KOPT-K1 (cell line): ENCODE measurements around the gene SFXN5.

Source experiments
- H3K27ac ChIP-seq: fragments of 200-600 bp; sonication (generic); 2 replicates; pipeline ENCODE4 v1.5.1; 2016; ENCODE audit warnings: antibody characterized with exemption, mild to moderate bottlenecking, low read depth, low read length; ENCODE audit not compliant: poor library complexity, severe bottlenecking
- H3K36me3 ChIP-seq: fragments of 200-600 bp; sonication (generic); 2 replicates; pipeline ENCODE4 v1.5.1; 2017; ENCODE audit warnings: antibody characterized with exemption, mild to moderate bottlenecking, low read length, moderate library complexity; ENCODE audit not compliant: insufficient read depth
- H3K9me3 ChIP-seq: fragments of 200-600 bp; sonication (generic); 2 replicates; pipeline ENCODE4 v1.5.1; 2017; ENCODE audit warnings: antibody characterized with exemption, low read length, mild to moderate bottlenecking; ENCODE audit not compliant: insufficient read depth, poor library complexity, severe bottlenecking

The SFXN5 gene

GRCh38 chr2:72953976-72954375 is 117.5 kb downstream of the SFXN5 start:
- H3K27ac ChIP-seq: peak overlapping the region; percentile 59
- no peaks in the 10 kb centered on the region for H3K36me3 ChIP-seq
- no peaks in the 10 kb centered on the region for H3K9me3 ChIP-seq

- Histone ChIP-seq H3K27ac (peak overlapping the region; percentile 59), H3K36me3 (no peaks in the 10 kb centered on the region), H3K9me3 (no peaks in the 10 kb centered on the region)
Measured at GRCh38 chr2:72953528-72953927, 118.0 kb downstream of the SFXN5 start.

DNA sequence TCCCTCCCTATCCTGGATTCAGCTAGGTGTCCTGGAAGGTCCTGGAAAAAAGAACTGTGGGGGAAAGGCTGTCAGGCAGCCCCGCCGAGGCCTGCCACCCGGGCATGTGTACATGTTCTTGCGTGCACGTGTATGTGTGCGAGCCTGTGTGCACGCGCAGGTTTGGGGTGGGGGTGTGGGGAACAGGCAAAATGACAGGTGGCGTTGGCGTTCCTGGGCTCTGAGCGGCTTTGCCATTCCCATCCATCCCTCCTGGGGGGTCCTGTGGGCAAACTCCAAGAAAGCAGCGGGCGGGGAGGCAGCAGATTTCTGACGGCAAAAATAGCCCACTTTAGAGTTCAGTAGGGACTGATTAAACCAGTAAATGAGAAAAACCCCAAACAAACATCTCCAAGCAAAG is 118.6 kb downstream of the SFXN5 start:
- no peaks in the 10 kb centered on the region for H3K9me3 ChIP-seq
- H3K27ac ChIP-seq: no peak overlapping the region
- H3K36me3 ChIP-seq: no peaks in the 10 kb centered on the region

GRCh38 chr2:72952110-72952823 is 119.2 kb downstream of the SFXN5 start:
- no peaks in the 10 kb centered on the region for H3K36me3 ChIP-seq
- H3K9me3 ChIP-seq: no peaks in the 10 kb centered on the region
- H3K27ac ChIP-seq: no peak overlapping the region

- H3K36me3 ChIP-seq: no peaks in the 10 kb centered on the region
- no peak overlapping the region for H3K27ac ChIP-seq
Measured at GRCh38 chr2:72951303-72952095, 120.0 kb downstream of the SFXN5 start.

DNA sequence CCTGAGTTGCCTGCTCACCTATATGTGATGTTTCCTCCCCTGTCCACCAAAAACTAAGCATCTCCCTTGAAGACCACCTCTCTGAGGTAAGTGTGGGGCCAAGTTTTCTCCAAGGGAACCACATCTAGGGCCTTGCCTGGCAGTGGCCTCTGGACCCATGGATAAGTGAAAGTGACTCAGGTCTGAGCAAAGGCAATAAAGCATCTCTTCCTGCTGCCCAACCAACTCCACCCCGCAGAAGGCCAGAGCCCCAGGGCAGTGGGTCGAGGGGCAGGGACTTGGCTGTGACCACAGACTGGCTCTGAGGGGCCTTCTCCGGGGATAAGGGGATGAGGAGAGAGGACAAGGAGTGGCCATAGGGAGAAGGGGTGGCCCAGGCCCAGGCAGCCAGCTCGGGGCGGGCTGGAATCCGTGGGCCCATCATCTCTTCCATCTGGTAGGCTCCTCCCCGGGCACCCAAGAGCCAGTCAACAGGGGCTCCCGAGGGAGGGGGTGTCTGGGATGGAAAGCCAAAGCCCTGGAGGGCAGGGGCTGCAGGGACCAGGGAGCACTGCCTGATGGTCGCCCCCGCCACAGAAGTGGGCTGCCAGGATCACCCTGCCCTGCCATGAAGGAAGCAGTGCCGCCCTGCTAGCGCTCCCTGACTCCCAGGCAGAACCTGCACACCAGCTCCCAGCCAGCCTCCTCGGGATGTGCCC is 120.8 kb downstream of the SFXN5 start:
- H3K36me3 ChIP-seq: no peaks in the 10 kb centered on the region
- no peaks in the 10 kb centered on the region for H3K9me3 ChIP-seq
- no peak overlapping the region for H3K27ac ChIP-seq

More at GRCh38 chr2:72951303-72952095, 120.0 kb downstream of the SFXN5 start:
- H3K9me3 ChIP-seq: no peaks in the 10 kb centered on the region

DNA sequence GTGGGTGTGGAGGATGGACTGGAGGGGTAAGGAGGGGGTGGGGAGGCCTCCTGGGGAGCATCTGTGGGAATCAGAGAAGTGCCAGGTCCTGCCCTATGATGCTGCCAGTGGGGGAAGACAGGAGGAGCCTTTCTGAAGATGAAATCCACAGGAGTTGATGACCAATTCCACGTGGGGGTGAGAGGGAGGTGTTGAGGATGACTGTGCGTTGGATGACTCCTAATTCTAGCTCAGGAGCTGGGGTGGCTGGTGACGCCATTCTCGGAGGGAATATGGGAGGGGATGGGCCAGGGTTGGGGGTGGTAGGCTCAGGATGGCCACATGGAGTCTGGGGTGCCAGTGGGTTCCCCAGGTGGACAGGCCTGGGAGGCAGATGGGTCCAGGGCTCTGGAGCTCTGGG is 121.9 kb downstream of the SFXN5 start:
- no peaks in the 10 kb centered on the region for H3K36me3 ChIP-seq
- H3K9me3 ChIP-seq: no peaks in the 10 kb centered on the region
- no peak overlapping the region for H3K27ac ChIP-seq

DNA sequence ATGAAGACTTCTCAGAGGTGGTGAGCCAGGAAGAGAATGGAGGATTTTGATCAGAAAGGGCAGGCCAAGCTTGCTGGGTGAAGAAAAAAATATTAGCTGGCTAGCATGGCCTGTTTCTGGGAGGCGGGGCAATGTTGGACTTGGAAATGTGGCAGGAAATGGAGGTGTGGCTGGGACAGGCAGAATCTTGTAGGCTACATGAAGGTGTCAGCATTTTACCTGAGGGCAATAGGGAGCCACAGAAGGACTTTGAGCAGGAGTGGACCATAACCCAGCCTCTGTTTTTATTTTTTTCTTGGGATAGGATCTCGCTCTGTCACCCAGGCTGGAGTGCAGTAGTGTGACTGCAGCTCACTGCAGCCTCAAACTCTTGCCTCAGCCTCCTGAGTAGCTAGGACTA is 122.5 kb downstream of the SFXN5 start:
- H3K9me3 ChIP-seq: no peaks in the 10 kb centered on the region
- no peak overlapping the region for H3K27ac ChIP-seq
- H3K36me3 ChIP-seq: no peaks in the 10 kb centered on the region

DNA sequence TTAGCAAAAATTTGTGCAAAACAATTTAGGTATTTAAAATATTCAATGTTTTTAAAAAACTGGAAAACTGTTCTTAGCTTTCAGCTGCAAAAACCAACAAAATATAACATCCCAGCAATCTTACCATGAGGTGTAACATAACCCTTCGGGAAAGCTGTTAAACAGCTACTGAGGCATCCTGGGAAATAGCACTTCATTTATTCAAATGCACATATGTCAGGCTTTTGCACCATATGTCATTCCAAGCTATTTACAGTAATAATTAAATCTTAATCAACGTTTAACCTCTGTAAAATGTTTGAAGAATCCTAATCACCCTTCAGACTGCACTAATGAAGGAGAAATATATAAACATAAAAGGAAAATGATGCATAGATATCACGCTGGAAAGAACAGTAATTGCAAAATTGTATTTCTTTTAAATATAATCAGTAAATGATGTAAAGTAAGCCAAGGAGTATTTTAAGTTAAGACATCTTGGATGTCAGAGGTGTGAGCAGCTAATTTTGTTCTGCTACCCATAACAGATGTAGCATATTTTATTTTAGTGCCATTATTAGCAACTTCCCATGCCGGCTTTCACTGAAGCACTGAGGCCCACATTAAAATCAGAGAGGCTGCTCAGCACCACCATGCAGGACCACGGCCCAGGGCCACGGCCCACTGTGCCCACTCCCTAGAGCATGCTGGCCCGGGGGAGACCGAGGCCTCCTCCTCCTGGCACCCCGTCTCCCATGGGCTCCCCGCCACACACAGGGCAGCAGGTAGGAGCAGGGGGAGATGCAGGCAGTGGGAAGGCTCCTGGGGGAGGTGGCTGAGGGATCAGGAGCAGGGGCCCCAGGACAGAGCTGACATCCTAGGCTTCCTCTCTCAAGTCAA is 123.3 kb downstream of the SFXN5 start:
- no peaks in the 10 kb centered on the region for H3K9me3 ChIP-seq

GRCh38 chr2:72946466-72946865 is 125.0 kb downstream of the SFXN5 start:
- no peak overlapping the region for H3K27ac ChIP-seq
- H3K36me3 ChIP-seq: no peaks in the 10 kb centered on the region

More for the DNA sequence above, 123.3 kb downstream of the SFXN5 start:
- Histone ChIP-seq H3K36me3 (no peaks in the 10 kb centered on the region), H3K27ac (no peak overlapping the region)

GRCh38 chr2:72945450-72946019 is 126.0 kb downstream of the SFXN5 start:
- Histone ChIP-seq H3K9me3 (no peaks in the 10 kb centered on the region), H3K27ac (no peak overlapping the region), H3K36me3 (no peaks in the 10 kb centered on the region)

More at GRCh38 chr2:72946466-72946865, 125.0 kb downstream of the SFXN5 start:
- H3K9me3 ChIP-seq: no peaks in the 10 kb centered on the region

DNA sequence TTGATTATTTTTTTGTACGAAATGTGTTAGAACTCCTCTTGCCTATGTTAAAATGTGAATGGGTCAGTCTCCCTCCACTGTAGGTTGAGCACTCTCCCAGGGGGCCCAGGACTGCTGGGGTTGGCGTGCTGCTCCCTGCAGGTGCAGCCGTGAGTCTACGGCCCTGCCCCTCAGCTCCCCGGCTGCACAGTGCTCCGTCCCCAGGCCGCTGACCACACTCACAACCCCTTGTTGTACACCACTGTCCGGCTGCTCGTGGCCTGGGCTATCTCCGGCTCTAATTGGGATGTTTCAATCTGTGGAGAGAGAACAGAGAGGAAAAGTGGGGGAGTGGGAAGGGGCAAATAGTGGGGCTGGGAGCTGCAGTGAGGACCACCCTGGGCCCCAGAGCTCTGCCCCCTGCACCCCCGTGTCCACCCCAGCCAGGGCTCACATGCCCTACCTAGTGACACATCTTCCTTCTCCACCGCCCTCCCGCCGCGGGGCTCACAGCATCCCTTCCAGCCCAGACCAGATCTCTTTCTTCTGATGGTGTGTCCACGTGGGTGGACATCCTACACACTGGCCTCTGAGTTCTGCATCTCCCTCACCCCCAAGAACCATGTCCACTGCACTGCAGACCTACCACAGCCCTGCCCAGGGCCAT is 126.6 kb downstream of the SFXN5 start:
- H3K36me3 ChIP-seq: no peaks in the 10 kb centered on the region
- H3K9me3 ChIP-seq: no peaks in the 10 kb centered on the region
- H3K27ac ChIP-seq: no peak overlapping the region

DNA sequence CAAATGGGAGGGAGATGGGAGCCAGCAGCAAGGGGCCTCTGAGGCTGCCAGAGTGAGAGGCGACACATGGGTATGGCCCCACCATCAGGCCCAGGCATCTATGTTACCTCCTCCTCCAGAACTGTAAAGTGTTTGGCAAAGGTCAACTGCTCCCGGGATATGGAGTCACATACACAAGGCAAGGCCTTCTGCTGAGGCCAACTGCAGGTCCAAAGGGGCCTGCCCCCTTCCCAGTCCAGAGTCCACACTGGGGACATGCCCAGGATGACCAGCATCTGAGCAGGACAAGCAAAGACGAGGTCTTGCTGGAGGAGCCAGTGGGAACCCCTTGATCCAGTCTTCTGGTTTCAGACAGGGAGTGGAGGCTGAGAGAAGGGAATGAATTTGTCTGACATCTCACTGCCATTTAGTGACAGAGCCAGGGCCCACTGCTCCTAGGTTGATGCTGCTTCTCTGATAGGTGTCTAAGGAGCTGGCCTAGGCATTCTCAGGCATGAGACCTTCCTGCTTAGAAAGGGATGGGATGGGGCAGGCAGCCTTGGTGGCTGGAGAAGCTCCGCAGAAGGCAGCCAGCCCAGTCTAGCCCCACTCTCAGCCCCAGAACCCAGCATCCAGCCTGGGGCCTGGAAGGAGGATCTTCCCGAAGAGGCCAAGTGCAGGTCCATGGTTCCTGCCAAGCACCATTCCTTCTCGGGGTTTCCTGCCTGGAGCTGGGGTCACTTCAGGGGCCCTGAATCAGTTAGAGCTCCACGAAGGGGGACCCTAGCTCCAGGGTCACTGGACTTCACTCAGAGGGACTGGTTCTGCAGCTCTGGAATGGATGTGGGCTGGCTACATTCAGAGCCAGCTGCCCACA is 127.7 kb downstream of the SFXN5 start:
- no peaks in the 10 kb centered on the region for H3K36me3 ChIP-seq
- no peaks in the 10 kb centered on the region for H3K9me3 ChIP-seq
- no peak overlapping the region for H3K27ac ChIP-seq
